PFSK-1 (cell line): ENCODE results near the gene TRIM7.

Experiments
- FOXP2 ChIP-seq: optimal IDR thresholded peaks from 2 replicates; pipeline ENCODE3; 2011; ENCODE audit warnings: borderline replicate concordance, control low read depth, inconsistent platforms; ENCODE audit not compliant: insufficient read depth; ENCODE audit errors: extremely low read length, extremely low read depth
- POLR2AphosphoS5 ChIP-seq: IDR thresholded peaks from 2 replicates; pipeline ENCODE4 v1.6.1; 2012; ENCODE audit warnings: low read depth, mild to moderate bottlenecking, control low read depth, low read length, moderate library complexity
- REST ChIP-seq, 2 experiments: IDR thresholded peaks; 2 replicates each; pipeline versions ENCODE4 v1.6.1 to v1.8.0; 2011 to 2012; ENCODE audit warnings: low read depth in 2 of 2, low read length in 2 of 2, control low read depth in 1 of 2, inconsistent platforms in 1 of 2, mild to moderate bottlenecking in 1 of 2, moderate library complexity in 1 of 2; ENCODE audit not compliant: insufficient read depth in 1 of 2
- SIN3A ChIP-seq: IDR thresholded peaks from 2 replicates; pipeline ENCODE4 v1.6.1; 2012; ENCODE audit warnings: mild to moderate bottlenecking, low read length, moderate library complexity, borderline replicate concordance; ENCODE audit not compliant: insufficient read depth
- TAF1 ChIP-seq: IDR thresholded peaks from 2 replicates; pipeline ENCODE4 v1.6.1; 2012; ENCODE audit warnings: low read length, control low read depth, borderline replicate concordance; ENCODE audit not compliant: insufficient read depth

The TRIM7 gene

DNA sequence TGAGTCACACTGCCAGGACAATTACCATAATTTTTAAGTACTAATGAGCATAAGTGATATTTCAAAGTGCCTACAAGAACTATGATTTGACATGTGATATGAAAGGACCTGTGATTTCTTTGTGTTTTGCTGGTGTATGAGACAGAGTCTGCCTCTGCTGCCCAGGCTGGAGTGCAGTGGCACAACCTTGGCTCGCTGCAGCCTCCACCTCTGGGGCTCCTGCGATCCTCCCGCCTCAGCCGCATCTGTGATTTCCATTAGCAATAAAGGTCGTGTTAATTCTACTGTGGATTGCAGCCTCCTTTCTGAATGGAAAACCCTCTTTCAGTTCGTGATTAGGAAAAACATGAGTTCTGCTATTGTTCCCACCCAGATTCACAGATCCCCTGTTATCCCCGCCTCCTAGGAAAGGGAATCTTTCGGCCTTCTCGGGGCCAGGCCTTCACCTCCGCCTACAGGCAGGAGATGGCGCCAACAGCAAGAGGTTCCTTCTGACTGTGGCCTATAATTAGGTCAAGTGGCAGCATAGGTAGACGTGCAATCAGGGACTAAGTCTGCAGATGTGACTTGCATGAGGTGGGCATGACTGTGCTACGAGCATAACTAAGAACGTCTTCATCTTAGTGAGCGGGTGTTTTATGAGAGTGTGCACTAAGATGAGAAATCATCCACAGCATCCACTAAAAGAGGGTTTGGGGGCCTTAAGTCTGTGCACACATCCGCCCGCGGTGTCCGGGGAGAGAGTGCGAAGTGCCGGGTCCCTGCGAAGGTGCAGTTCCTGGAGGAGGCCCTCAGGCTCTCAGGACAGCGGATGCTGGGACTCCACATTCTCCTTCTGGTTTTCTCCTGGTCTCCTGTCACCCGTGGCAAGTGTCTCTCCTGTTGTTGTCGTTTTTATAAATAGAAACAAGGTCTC, 23.1 kb downstream of the TRIM7 start:
- TF ChIP-seq POLR2AphosphoS5: no peak
- TF ChIP-seq TAF1: no peak
- TF ChIP-seq FOXP2: no peak

DNA sequence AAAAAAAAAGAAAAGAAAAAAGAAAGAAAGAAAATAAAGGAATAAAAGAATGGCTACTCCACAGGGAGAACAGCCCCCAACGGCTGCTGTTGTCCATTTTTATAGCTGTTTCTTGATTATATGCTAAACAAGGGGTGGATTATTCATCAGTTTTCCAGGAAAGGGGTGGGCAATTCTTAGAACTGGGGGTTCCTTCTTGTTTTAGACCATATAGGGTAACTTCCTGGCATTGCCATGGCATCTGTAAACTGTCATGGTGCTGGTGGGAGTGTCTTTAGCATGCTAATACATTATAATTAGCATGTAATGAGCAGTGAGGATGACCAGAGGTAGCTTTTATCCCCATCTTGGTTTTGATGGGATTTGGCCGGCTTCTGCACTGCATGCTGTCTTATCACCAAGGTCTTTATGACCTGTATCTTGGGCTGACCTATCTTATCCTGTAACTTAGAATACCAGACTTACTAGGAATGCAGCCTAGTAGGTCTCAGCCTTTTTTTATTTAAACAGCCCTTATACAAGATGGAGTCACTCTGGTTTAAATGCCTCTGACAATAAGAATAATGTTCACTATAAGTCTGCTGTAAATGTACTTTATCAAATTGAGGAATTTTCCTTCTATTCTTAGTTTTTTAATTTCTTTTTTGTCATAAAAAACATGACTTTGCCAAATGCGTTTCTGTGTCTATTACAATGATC, 28.6 kb downstream of the TRIM7 start:
- TF ChIP-seq FOXP2 (no peak), TAF1 (no peak), SIN3A (no peak)

GRCh38 chr5:181173420-181174342, 31.3 kb downstream of the TRIM7 start:
- TF ChIP-seq POLR2AphosphoS5: no peak
- TF ChIP-seq REST (IDR thresholded peaks at IDR 0.05; ENCODE audit: insufficient read depth in 1 of 2, low read depth in 2 of 2, low read length in 2 of 2): 0 out of 4 replicates have a peak, but pooled peaks of 1 of the 2 experiments have one; percentile 35

- no peak for TF ChIP-seq POLR2AphosphoS5
- no peak for TF ChIP-seq TAF1
- no peak for TF ChIP-seq REST (IDR thresholded peaks at IDR 0.05; ENCODE audit: insufficient read depth in 1 of 2, low read depth in 2 of 2, low read length in 2 of 2)
- no peak for TF ChIP-seq FOXP2
- no peak for TF ChIP-seq SIN3A
These were observed 32.0 kb downstream of the TRIM7 start for GRCh38 chr5:181173027-181173419.

DNA sequence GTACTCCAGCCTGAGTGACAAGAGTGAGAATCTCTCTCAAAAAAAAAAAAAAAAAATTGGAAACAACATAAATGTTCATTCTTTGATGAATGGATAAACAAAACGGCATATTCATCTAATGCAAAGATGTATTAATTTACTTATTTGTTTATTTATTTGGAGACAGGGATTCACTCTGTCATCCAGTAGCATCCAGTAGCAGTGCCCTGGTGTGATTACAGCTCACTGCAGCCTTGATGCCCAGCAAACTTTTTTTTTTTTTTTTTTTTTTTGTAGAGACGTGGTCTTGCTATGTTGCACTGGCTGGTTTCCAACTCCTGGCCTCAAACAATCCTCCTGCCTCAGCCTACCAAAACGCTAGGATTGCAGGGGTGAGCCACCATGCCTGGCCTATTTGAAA, 33.2 kb downstream of the TRIM7 start:
- no peak for TF ChIP-seq REST (IDR thresholded peaks at IDR 0.05; ENCODE audit: insufficient read depth in 1 of 2, low read depth in 2 of 2, low read length in 2 of 2)
- TF ChIP-seq TAF1: no peak
- no peak for TF ChIP-seq SIN3A
- TF ChIP-seq FOXP2: no peak
